Upper lobe of right lung (tissue), 1 donor: ENCODE data around the gene KNOP1. TPM values are rescaled to one million over a fixed set of nuclear protein-coding genes. Genes with fewer than 3 reads are reported as not detected.

Experiments
- ATAC-seq: fragments of 200-7000 bp; cut with Tn5 transposase; one replicate; pipeline ENCODE4 v1.9.1; 2020; ENCODE audit warnings: mild to moderate bottlenecking, moderate library complexity
- DNase-seq: peaks from one replicate; pipeline ENCODE4 v3.0.0-alpha.2; 2020
- H3K27ac ChIP-seq: fragments of 200-600 bp; one replicate; pipeline ENCODE4 v1.8.0; 2022
- H3K27me3 ChIP-seq: fragments of 200-600 bp; one replicate; pipeline ENCODE4 v1.8.0; 2022; ENCODE audit warnings: mild to moderate bottlenecking
- H3K36me3 ChIP-seq: fragments of 200-600 bp; one replicate; pipeline ENCODE4 v1.8.0; 2022
- H3K4me1 ChIP-seq: fragments of 200-600 bp; one replicate; pipeline ENCODE4 v1.8.0; 2022
- H3K4me3 ChIP-seq: fragments of 200-600 bp; one replicate; pipeline ENCODE4 v1.8.0; 2022; ENCODE audit warnings: mild to moderate bottlenecking
- H3K9me3 ChIP-seq: fragments of 200-600 bp; one replicate; pipeline ENCODE4 v1.8.0; 2022
- intact Hi-C: fragments of 100-400 bp; cut with DNase I; formaldehyde crosslinking; loops from one replicate; pipeline ENCODE4 v1.11.0; 2022
- total RNA-seq: library from RNA; stranded (reverse); fragmentation: NEBNext Ultra II Directional; extraction: Animal tissue kit (Norgen Biotek cat#: 25700); gene quantifications from one replicate; pipeline ENCODE4 v1.2.1, GENCODE V29; 2021
- TF ChIP-seq, protein P1 (sequence below): fragments of 200-600 bp; IDR thresholded peaks from one replicate; pipeline ENCODE4 v1.8.0; 2022; ENCODE audit warnings: antibody characterized with exemption
- donor health status: DM: no; HTN: yes; CAD: no; lungs with severe emphysema.

Gene KNOP1
- total RNA-seq, 1 donor from 2014 or later, result 12.2 TPM

- H3K4me3 ChIP-seq, result no peak overlapping the region
- peak overlapping the region; percentile 66 for H3K27ac ChIP-seq
- DNase-seq (no peak), ATAC-seq (peak; percentile 82)
- H3K27me3 ChIP-seq, result no peaks in the 10 kb centered on the region
- peaks cover 33% of the 10 kb centered on the region for H3K4me1 ChIP-seq
- H3K9me3 ChIP-seq, result no peaks in the 10 kb centered on the region
- TF ChIP-seq, protein P1, sequence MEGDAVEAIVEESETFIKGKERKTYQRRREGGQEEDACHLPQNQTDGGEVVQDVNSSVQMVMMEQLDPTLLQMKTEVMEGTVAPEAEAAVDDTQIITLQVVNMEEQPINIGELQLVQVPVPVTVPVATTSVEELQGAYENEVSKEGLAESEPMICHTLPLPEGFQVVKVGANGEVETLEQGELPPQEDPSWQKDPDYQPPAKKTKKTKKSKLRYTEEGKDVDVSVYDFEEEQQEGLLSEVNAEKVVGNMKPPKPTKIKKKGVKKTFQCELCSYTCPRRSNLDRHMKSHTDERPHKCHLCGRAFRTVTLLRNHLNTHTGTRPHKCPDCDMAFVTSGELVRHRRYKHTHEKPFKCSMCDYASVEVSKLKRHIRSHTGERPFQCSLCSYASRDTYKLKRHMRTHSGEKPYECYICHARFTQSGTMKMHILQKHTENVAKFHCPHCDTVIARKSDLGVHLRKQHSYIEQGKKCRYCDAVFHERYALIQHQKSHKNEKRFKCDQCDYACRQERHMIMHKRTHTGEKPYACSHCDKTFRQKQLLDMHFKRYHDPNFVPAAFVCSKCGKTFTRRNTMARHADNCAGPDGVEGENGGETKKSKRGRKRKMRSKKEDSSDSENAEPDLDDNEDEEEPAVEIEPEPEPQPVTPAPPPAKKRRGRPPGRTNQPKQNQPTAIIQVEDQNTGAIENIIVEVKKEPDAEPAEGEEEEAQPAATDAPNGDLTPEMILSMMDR, result no peak
- intact Hi-C loops, result no loop called here
- peaks cover 35% of the 10 kb centered on the region for H3K36me3 ChIP-seq
Measured at GRCh38 chr16:19704321-19705145, 13.5 kb downstream of the KNOP1 start.

DNA sequence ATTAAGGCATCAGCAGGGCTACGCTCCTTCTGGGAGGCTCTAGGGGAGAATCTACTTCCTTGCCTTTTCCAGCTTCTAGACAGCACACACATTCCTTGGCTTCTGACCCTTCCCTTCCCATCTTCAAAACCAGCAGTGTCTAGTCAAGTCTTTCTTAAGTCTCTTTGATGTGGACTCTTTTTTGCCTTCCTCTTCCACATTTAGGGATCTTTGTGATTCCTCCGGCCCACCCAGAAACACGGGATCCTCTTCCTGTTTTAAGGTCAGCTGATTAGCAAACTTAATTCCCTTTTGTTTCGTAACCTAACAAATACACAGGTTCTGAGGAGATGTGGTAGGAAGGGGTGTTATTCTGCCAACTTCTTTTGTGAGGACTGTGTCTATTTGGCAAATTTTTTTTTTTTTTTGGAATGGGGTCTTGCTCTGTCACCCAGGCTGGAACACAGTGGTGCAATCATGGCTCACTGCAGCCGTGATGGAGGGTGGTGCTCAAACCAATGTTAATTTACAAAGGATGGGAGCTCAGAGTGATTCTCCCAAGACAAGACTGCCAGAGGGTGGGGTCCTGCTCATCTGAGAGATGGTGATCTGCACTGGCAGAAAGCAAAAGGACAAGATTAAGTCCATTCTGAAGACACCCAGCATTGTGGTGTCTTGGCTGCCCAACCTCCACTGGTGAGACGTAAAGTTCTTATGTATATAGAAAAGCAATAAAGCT lies 14.7 kb downstream of the KNOP1 start:
- Histone ChIP-seq H3K27ac (peak overlapping the region; percentile 66), H3K4me3 (no peak overlapping the region), H3K9me3 (no peaks in the 10 kb centered on the region), H3K4me1 (peaks cover 35% of the 10 kb centered on the region), H3K36me3 (peaks cover 36% of the 10 kb centered on the region), H3K27me3 (no peaks in the 10 kb centered on the region)
- DNase-seq (no peak), ATAC-seq (peak; percentile 50)
- intact Hi-C loops, result no loop called here
- TF ChIP-seq, protein P1, result no peak

- intact Hi-C loops, result no loop called here
- H3K4me1 ChIP-seq, result peaks cover 58% of the 10 kb centered on the region
- no peak overlapping the region for H3K4me3 ChIP-seq
- no peak overlapping the region for H3K27ac ChIP-seq
- TF ChIP-seq, protein P1, result no peak
- H3K27me3 ChIP-seq, result no peaks in the 10 kb centered on the region
- DNase-seq (no peak), ATAC-seq (no peak)
- H3K36me3 ChIP-seq, result peaks cover 29% of the 10 kb centered on the region
- no peaks in the 10 kb centered on the region for H3K9me3 ChIP-seq
Measured at GRCh38 chr16:19701091-19701490, 16.9 kb downstream of the KNOP1 start.

GRCh38 chr16:19700319-19700781 lies 17.7 kb downstream of the KNOP1 start:
- peaks cover 64% of the 10 kb centered on the region for H3K4me1 ChIP-seq
- TF ChIP-seq, protein P1, result no peak
- DNase-seq (no peak), ATAC-seq (no peak)
- intact Hi-C loops, result no loop called here
- no peaks in the 10 kb centered on the region for H3K9me3 ChIP-seq
- H3K4me3 ChIP-seq, result no peak overlapping the region
- no peaks in the 10 kb centered on the region for H3K27me3 ChIP-seq
- H3K36me3 ChIP-seq, result peaks cover 23% of the 10 kb centered on the region
- H3K27ac ChIP-seq, result no peak overlapping the region

- Histone ChIP-seq H3K4me3 (no peak overlapping the region), H3K27ac (no peak overlapping the region), H3K4me1 (peaks cover 57% of the 10 kb centered on the region), H3K9me3 (no peaks in the 10 kb centered on the region), H3K27me3 (no peaks in the 10 kb centered on the region), H3K36me3 (peaks cover 18% of the 10 kb centered on the region)
- TF ChIP-seq, protein P1, result no peak
- DNase-seq, result no peak
- intact Hi-C loops, result no loop called here
- ATAC-seq, result no peak
Measured at GRCh38 chr16:19699472-19699871, 18.6 kb downstream of the KNOP1 start.
